ENCODE data around the gene ZMYND15.

ZMYND15 gene

GRCh38 chr17:4743216-4743615, 3.6 kb downstream of the ZMYND15 start:
- Histone ChIP-seq H3K79me2 (ENCODE audit: low read length) (no peaks in the 10 kb centered on the region), H3K4me2 (ENCODE audit: low read length) (no peak overlapping the region)

GRCh38 chr17:4743898-4744297, 4.3 kb downstream of the ZMYND15 start:
- peaks cover 19% of the 10 kb centered on the region for H3K27me3 ChIP-seq (ENCODE audit: low read depth, low read length)

More at GRCh38 chr17:4743216-4743615, 3.6 kb downstream of the ZMYND15 start:
- peaks cover 10% of the 10 kb centered on the region; the same call in 1 of the 2 replicates for H3K4me1 ChIP-seq (ENCODE audit: low read length)
- H3K27ac ChIP-seq (ENCODE audit: low read length) = no peak overlapping the region
- H3K9me3 ChIP-seq (ENCODE audit: insufficient read depth, low read length) = no peaks in the 10 kb centered on the region
- TF ChIP-seq CTCF (IDR thresholded peaks at IDR 0.05; ENCODE audit: low read depth, low read length) (no peak), EZH2phosphoT487 (IDR thresholded peaks at IDR 0.05; ENCODE audit: low read depth) (no peak)
- H2AFZ ChIP-seq (ENCODE audit: low read depth, low read length) = no peak overlapping the region
- no peak overlapping the region for H3K9ac ChIP-seq (ENCODE audit: low read length)
- no peak overlapping the region for H3K4me3 ChIP-seq (ENCODE audit: low read length)
- H4K20me1 ChIP-seq (ENCODE audit: insufficient read depth, low read length) = no peaks in the 10 kb centered on the region
- no peaks in the 10 kb centered on the region for H3K36me3 ChIP-seq (replicated peaks; ENCODE audit: low read depth, low read length)
- peaks cover 22% of the 10 kb centered on the region for H3K27me3 ChIP-seq (ENCODE audit: low read depth, low read length)

GRCh38 chr17:4744999-4745969, 5.7 kb downstream of the ZMYND15 start:
- no peak overlapping the region for H3K4me3 ChIP-seq (ENCODE audit: low read length)
- no peaks in the 10 kb centered on the region for H3K36me3 ChIP-seq (replicated peaks; ENCODE audit: low read depth, low read length)
- no peak overlapping the region for H3K27ac ChIP-seq (ENCODE audit: low read length)
- no peak overlapping the region for H3K9ac ChIP-seq (ENCODE audit: low read length)
- no peak for TF ChIP-seq EZH2phosphoT487 (IDR thresholded peaks at IDR 0.05; ENCODE audit: low read depth)
- no peak for TF ChIP-seq CTCF (IDR thresholded peaks at IDR 0.05; ENCODE audit: low read depth, low read length)
- no peaks in the 10 kb centered on the region for H4K20me1 ChIP-seq (ENCODE audit: insufficient read depth, low read length)
- H3K79me2 ChIP-seq (ENCODE audit: low read length) = no peaks in the 10 kb centered on the region
- H2AFZ ChIP-seq (ENCODE audit: low read depth, low read length) = no peak overlapping the region
- H3K27me3 ChIP-seq (ENCODE audit: low read depth, low read length) = peaks cover 9% of the 10 kb centered on the region
- H3K9me3 ChIP-seq (ENCODE audit: insufficient read depth, low read length) = no peaks in the 10 kb centered on the region
- H3K4me1 ChIP-seq (ENCODE audit: low read length) = no peaks in the 10 kb centered on the region
- H3K4me2 ChIP-seq (ENCODE audit: low read length) = no peak overlapping the region

More at GRCh38 chr17:4743898-4744297, 4.3 kb downstream of the ZMYND15 start:
- Histone ChIP-seq H2AFZ (ENCODE audit: low read depth, low read length) (no peak overlapping the region), H3K9ac (ENCODE audit: low read length) (no peak overlapping the region), H3K9me3 (ENCODE audit: insufficient read depth, low read length) (no peaks in the 10 kb centered on the region), H3K79me2 (ENCODE audit: low read length) (no peaks in the 10 kb centered on the region), H3K4me1 (ENCODE audit: low read length) (peaks cover 4% of the 10 kb centered on the region; the same call in 1 of the 2 replicates), H3K36me3 (replicated peaks; ENCODE audit: low read depth, low read length) (no peaks in the 10 kb centered on the region), H4K20me1 (ENCODE audit: insufficient read depth, low read length) (no peaks in the 10 kb centered on the region), H3K27ac (ENCODE audit: low read length) (no peak overlapping the region), H3K4me3 (ENCODE audit: low read length) (no peak overlapping the region), H3K4me2 (ENCODE audit: low read length) (no peak overlapping the region)
- no peak for TF ChIP-seq CTCF (IDR thresholded peaks at IDR 0.05; ENCODE audit: low read depth, low read length)
- TF ChIP-seq EZH2phosphoT487 (IDR thresholded peaks at IDR 0.05; ENCODE audit: low read depth) = no peak

- Histone ChIP-seq H3K9ac (ENCODE audit: low read length) (no peak overlapping the region), H3K9me3 (ENCODE audit: insufficient read depth, low read length) (no peaks in the 10 kb centered on the region), H4K20me1 (ENCODE audit: insufficient read depth, low read length) (no peaks in the 10 kb centered on the region), H3K4me2 (ENCODE audit: low read length) (no peak overlapping the region), H3K27me3 (ENCODE audit: low read depth, low read length) (peaks cover 3% of the 10 kb centered on the region; the same call in 1 of the 2 replicates), H3K4me3 (ENCODE audit: low read length) (no peak overlapping the region), H3K36me3 (replicated peaks; ENCODE audit: low read depth, low read length) (no peaks in the 10 kb centered on the region), H3K4me1 (ENCODE audit: low read length) (no peaks in the 10 kb centered on the region), H3K79me2 (ENCODE audit: low read length) (no peaks in the 10 kb centered on the region), H2AFZ (ENCODE audit: low read depth, low read length) (no peak overlapping the region), H3K27ac (ENCODE audit: low read length) (no peak overlapping the region)
- TF ChIP-seq EZH2phosphoT487 (IDR thresholded peaks at IDR 0.05; ENCODE audit: low read depth) (no peak), CTCF (IDR thresholded peaks at IDR 0.05; ENCODE audit: low read depth, low read length) (no peak)
These were observed 8.2 kb downstream of the ZMYND15 start for GRCh38 chr17:4747847-4748246.
